GM21825 (cell line): ENCODE results near the gene HOXD9.

Experiments used
- ATAC-seq: cut with Tn5 transposase; IDR thresholded peaks from one replicate; pipeline ENCODE4 v1.9.1; 2021; ENCODE audit warnings: mild to moderate bottlenecking, moderate library complexity; ENCODE audit not compliant: unreplicated experiment

The HOXD9 gene

GRCh38 chr2:176110415-176111308, 11.9 kb upstream of the HOXD9 start:
- ATAC-seq: no peak

- ATAC-seq: no peak
These were observed 11.2 kb upstream of the HOXD9 start for GRCh38 chr2:176111309-176111663.

- ATAC-seq: no peak
These were observed 10.6 kb upstream of the HOXD9 start for GRCh38 chr2:176111846-176112374.

- ATAC-seq: no peak
These were observed 9.9 kb upstream of the HOXD9 start for GRCh38 chr2:176112375-176113302.

GRCh38 chr2:176114120-176114929, 8.2 kb upstream of the HOXD9 start:
- ATAC-seq: no peak

- no peak for ATAC-seq
These were observed 7.4 kb upstream of the HOXD9 start for GRCh38 chr2:176114930-176115625.

- ATAC-seq: no peak
These were observed 6.4 kb upstream of the HOXD9 start, which contains the start of gene HOXD10 for GRCh38 chr2:176115883-176116813. Gene HOXD10, plus strand, starts transcription at chr2:176116778. Its CDS starts 56 bp downstream, at chr2:176116834.

GRCh38 chr2:176117162-176117822, 5.2 kb upstream of the HOXD9 start:
- ATAC-seq: no peak

- ATAC-seq: no peak
These were observed 4.6 kb upstream of the HOXD9 start for GRCh38 chr2:176117823-176118371.

GRCh38 chr2:176118601-176119339, 3.7 kb upstream of the HOXD9 start:
- ATAC-seq: no peak

- ATAC-seq: no peak
These were observed 1.9 kb upstream of the HOXD9 start for GRCh38 chr2:176120364-176121189.

- no peak for ATAC-seq
These were observed 1.1 kb upstream of the HOXD9 start for GRCh38 chr2:176121190-176122051.

GRCh38 chr2:176122052-176122682, 352 bp upstream of the HOXD9 start:
- no peak for ATAC-seq

GRCh38 chr2:176123411-176124109, 1.0 kb downstream of the HOXD9 start:
- ATAC-seq: no peak
